Neutrophil (primary cell): ENCODE measurements around the gene PRKN.

ENCODE experiments used
- H3K27ac ChIP-seq: fragments of 200-600 bp; sonication (generic); 2 replicates; pipeline ENCODE4 v1.5.1; 2016; ENCODE audit warnings: mild to moderate bottlenecking, moderate library complexity
- H3K27me3 ChIP-seq: fragments of 200-600 bp; sonication (generic); 2 replicates; pipeline ENCODE4 v1.6.0; 2016; ENCODE audit warnings: mild to moderate bottlenecking
- H3K36me3 ChIP-seq: fragments of 200-600 bp; sonication (generic); 2 replicates; pipeline ENCODE4 v1.5.1; 2017
- H3K4me1 ChIP-seq, 2 experiments: fragments of 200-600 bp in 1 of 2; sonication (generic) in 1 of 2; 1 replicate in 1 of 2; 2 replicates in 1 of 2; pipeline versions ENCODE4 v1.5.1 to v1.6.1; 2013 to 2016; ENCODE audit warnings: low read depth in 1 of 2, low read length in 1 of 2, mild to moderate bottlenecking in 1 of 2, moderate library complexity in 1 of 2; ENCODE audit not compliant: control insufficient read depth in 1 of 2, insufficient read depth in 1 of 2
- H3K4me3 ChIP-seq, 2 experiments: fragments of 200-600 bp in 1 of 2; sonication (generic) in 1 of 2; 1 replicate in 1 of 2; 2 replicates in 1 of 2; pipeline ENCODE4 v1.5.1; 2013 to 2016; ENCODE audit warnings: low read depth in 1 of 2, low read length in 1 of 2, mild to moderate bottlenecking in 1 of 2, moderate library complexity in 1 of 2
- H3K9me3 ChIP-seq: fragments of 200-600 bp; sonication (generic); 2 replicates; pipeline ENCODE4 v1.5.1; 2016
- CTCF ChIP-seq: fragments of 200-600 bp; sonication (generic); IDR thresholded peaks from 2 replicates; pipeline ENCODE4 v1.5.1; 2016; ENCODE audit warnings: antibody characterized with exemption

The PRKN gene

GRCh38 chr6:161407581-161407980 lies 1320.0 kb downstream of the PRKN start:
- Histone ChIP-seq H3K4me1 (no peaks in the 10 kb centered on the region), H3K9me3 (no peaks in the 10 kb centered on the region), H3K36me3 (no peaks in the 10 kb centered on the region), H3K4me3 (no peak overlapping the region), H3K27me3 (no peaks in the 10 kb centered on the region), H3K27ac (no peak overlapping the region)
- TF ChIP-seq CTCF = no peak

- H3K36me3 ChIP-seq = no peaks in the 10 kb centered on the region
- no peaks in the 10 kb centered on the region for H3K4me1 ChIP-seq
- no peak for TF ChIP-seq CTCF
- H3K27ac ChIP-seq = no peak overlapping the region
- H3K9me3 ChIP-seq = no peaks in the 10 kb centered on the region
- no peaks in the 10 kb centered on the region for H3K27me3 ChIP-seq
- H3K4me3 ChIP-seq = no peak overlapping the region
These were observed 1320.5 kb downstream of the PRKN start for GRCh38 chr6:161407115-161407514.

- TF ChIP-seq CTCF = no peak
- Histone ChIP-seq H3K4me1 (no peaks in the 10 kb centered on the region), H3K27ac (no peak overlapping the region), H3K36me3 (no peaks in the 10 kb centered on the region), H3K9me3 (no peaks in the 10 kb centered on the region), H3K4me3 (no peak overlapping the region), H3K27me3 (no peaks in the 10 kb centered on the region)
These were observed 1320.9 kb downstream of the PRKN start for GRCh38 chr6:161406646-161407045.

- Histone ChIP-seq H3K9me3 (no peaks in the 10 kb centered on the region), H3K27ac (no peak overlapping the region), H3K4me3 (no peak overlapping the region), H3K4me1 (no peaks in the 10 kb centered on the region), H3K27me3 (no peaks in the 10 kb centered on the region), H3K36me3 (no peaks in the 10 kb centered on the region)
- no peak for TF ChIP-seq CTCF
These were observed 1322.1 kb downstream of the PRKN start for GRCh38 chr6:161405418-161405817.

- Histone ChIP-seq H3K27me3 (no peaks in the 10 kb centered on the region), H3K36me3 (no peaks in the 10 kb centered on the region), H3K4me3 (no peak overlapping the region), H3K9me3 (no peaks in the 10 kb centered on the region), H3K4me1 (no peaks in the 10 kb centered on the region), H3K27ac (no peak overlapping the region)
- no peak for TF ChIP-seq CTCF
These were observed 1323.8 kb downstream of the PRKN start for GRCh38 chr6:161403717-161404116.
